Transverse colon (tissue), 4 donors: ENCODE data around the gene CYTIP.

ENCODE experiments used
- POLR2A ChIP-seq: fragments of 450-650 bp; IDR thresholded peaks from one replicate; pipeline ENCODE4 v1.6.1; 2016; ENCODE audit warnings: antibody characterized with exemption, mild to moderate bottlenecking, moderate library complexity
- POLR2AphosphoS5 ChIP-seq, 3 donors: sonication (generic); formaldehyde crosslinking; IDR thresholded peaks; one replicate each; pipeline ENCODE4 v1.6.1; 2016; ENCODE audit warnings: antibody characterized with exemption in 3 of 3
- TF ChIP-seq, protein P1 (sequence below), 5 experiments: fragments of 200-600 bp in 3 of 5; fragments of 450-650 bp in 2 of 5; sonication (generic) in 3 of 5; IDR thresholded peaks; 1 replicate in 2 of 5; 2 replicates in 3 of 5; pipeline ENCODE4 v1.5.1; 2016 to 2017; ENCODE audit warnings: antibody characterized with exemption in 5 of 5, inconsistent platforms in 3 of 5, mild to moderate bottlenecking in 2 of 5, moderate library complexity in 1 of 5

DNA sequence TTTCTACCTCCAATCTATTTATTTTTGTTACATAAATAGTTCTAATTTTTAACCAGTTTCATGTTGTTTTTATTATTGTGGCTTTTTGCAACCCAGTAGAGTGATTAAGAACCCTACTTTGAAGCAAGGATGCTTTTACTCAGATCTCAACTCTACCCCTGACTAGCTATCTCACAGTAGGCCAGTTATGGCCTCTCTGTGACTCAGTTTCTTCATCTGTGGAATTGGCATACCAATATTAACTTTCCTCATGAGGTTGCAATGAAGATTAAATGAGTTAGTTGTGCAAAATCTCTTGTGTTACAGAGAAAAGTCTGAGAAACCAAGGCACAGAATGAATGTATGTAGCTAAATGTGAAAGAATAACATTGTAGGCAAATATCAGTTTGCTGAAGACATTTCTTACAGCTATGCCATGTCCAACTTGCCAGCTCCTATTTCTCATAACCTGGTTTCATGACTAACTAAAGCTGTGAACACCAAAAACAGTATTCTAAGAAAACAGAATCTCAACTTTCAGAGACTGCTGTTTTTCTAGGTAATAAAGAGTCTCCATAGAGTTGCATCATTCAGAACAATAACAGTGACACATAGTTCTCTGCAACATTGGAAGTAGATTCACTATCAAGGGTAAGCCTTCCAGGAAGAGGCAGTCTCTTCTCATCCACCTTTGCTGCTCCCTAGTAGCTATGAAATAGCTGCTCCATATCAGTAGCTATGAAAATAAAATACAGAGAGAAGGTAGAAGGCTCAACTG, 33.2 kb upstream of the CYTIP start:
- TF ChIP-seq, protein P1, sequence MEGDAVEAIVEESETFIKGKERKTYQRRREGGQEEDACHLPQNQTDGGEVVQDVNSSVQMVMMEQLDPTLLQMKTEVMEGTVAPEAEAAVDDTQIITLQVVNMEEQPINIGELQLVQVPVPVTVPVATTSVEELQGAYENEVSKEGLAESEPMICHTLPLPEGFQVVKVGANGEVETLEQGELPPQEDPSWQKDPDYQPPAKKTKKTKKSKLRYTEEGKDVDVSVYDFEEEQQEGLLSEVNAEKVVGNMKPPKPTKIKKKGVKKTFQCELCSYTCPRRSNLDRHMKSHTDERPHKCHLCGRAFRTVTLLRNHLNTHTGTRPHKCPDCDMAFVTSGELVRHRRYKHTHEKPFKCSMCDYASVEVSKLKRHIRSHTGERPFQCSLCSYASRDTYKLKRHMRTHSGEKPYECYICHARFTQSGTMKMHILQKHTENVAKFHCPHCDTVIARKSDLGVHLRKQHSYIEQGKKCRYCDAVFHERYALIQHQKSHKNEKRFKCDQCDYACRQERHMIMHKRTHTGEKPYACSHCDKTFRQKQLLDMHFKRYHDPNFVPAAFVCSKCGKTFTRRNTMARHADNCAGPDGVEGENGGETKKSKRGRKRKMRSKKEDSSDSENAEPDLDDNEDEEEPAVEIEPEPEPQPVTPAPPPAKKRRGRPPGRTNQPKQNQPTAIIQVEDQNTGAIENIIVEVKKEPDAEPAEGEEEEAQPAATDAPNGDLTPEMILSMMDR (IDR thresholded peaks at IDR 0.05): no peak
- TF ChIP-seq POLR2A: no peak
- no peak for TF ChIP-seq POLR2AphosphoS5 (IDR thresholded peaks at IDR 0.05)
